ENCODE measurements around the gene TFDP1. TPM values are rescaled to one million over a fixed set of nuclear protein-coding genes. Genes with fewer than 3 reads are reported as not detected.
"Not testable (repeated sequence)": the region's sequence is repeated elsewhere in the genome, so short reads cannot be mapped to it uniquely, and the experiment has no call there.

TFDP1 gene
- total RNA-seq, 1 donor from 2014 or later: 119 TPM

GRCh38 chr13:113594066-113594821 is 9.7 kb downstream of the TFDP1 start:
- intact Hi-C loops (cut with micrococcal nuclease): not testable (repeated sequence)

GRCh38 chr13:113595131-113595530 is 10.6 kb downstream of the TFDP1 start:
- intact Hi-C loops (cut with micrococcal nuclease): no loop called here

- intact Hi-C loops (cut with micrococcal nuclease): no loop called here
These were observed 12.0 kb downstream of the TFDP1 start for GRCh38 chr13:113596321-113597200.

GRCh38 chr13:113597391-113598080 is 13.0 kb downstream of the TFDP1 start:
- intact Hi-C loops (cut with micrococcal nuclease): no loop called here

GRCh38 chr13:113598081-113598410 is 13.5 kb downstream of the TFDP1 start:
- intact Hi-C loops (cut with micrococcal nuclease): no loop called here

- intact Hi-C loops (cut with micrococcal nuclease): no loop called here
These were observed 13.9 kb downstream of the TFDP1 start for GRCh38 chr13:113598481-113598880.

- intact Hi-C loops (cut with micrococcal nuclease): no loop called here
These were observed 14.8 kb downstream of the TFDP1 start for GRCh38 chr13:113599391-113599790.

GRCh38 chr13:113601166-113602070 is 16.9 kb downstream of the TFDP1 start:
- intact Hi-C loops (cut with micrococcal nuclease): no loop called here

- intact Hi-C loops (cut with micrococcal nuclease): no loop called here
These were observed 17.9 kb downstream of the TFDP1 start for GRCh38 chr13:113602291-113602988.

- intact Hi-C loops (cut with micrococcal nuclease): no loop called here
These were observed 18.7 kb downstream of the TFDP1 start for GRCh38 chr13:113603116-113603710.

GRCh38 chr13:113604186-113604585 is 19.6 kb downstream of the TFDP1 start:
- intact Hi-C loops (cut with micrococcal nuclease): no loop called here

GRCh38 chr13:113605461-113605860 is 20.9 kb downstream of the TFDP1 start:
- intact Hi-C loops (cut with micrococcal nuclease): no loop called here

GRCh38 chr13:113605866-113606438 is 21.4 kb downstream of the TFDP1 start:
- intact Hi-C loops (cut with micrococcal nuclease): no loop called here

- intact Hi-C loops (cut with micrococcal nuclease): no loop called here
These were observed 22.7 kb downstream of the TFDP1 start for GRCh38 chr13:113607056-113607888.

GRCh38 chr13:113607889-113608635 is 23.5 kb downstream of the TFDP1 start:
- intact Hi-C loops (cut with micrococcal nuclease): no loop called here

GRCh38 chr13:113608967-113609533 is 24.5 kb downstream of the TFDP1 start:
- intact Hi-C loops (cut with micrococcal nuclease): no loop called here

- intact Hi-C loops (cut with micrococcal nuclease): no loop called here
These were observed 25.1 kb downstream of the TFDP1 start for GRCh38 chr13:113609616-113610015.

- intact Hi-C loops (cut with micrococcal nuclease): no loop called here
These were observed 25.7 kb downstream of the TFDP1 start for GRCh38 chr13:113610266-113610665.

Data from T-helper 1 cell treated with Interleukin-12 subunit alpha and Interleukin-12 subunit beta and Interleukin-4 antibody, amounts not matched to agents 30 ng/mL and 1 ng/mL, for 36 hours (primary cell).